ENCODE data around the gene MYRIP. TPM values are rescaled to one million over a fixed set of nuclear protein-coding genes. Genes with fewer than 3 reads are reported as not detected.

MYRIP gene
- total and polyA plus RNA-seq, 4 donors, result 0.98 to 11.7 (median 6.8) TPM

GRCh38 chr3:40018369-40018768 is 209.0 kb downstream of the MYRIP start:
- Histone ChIP-seq H3K36me3 (ENCODE audit: control insufficient read depth in 4 of 4, insufficient read depth in 3 of 4, low read depth in 1 of 4, low read length in 3 of 4) (peaks cover 0 to 6% (median 0%) of the 10 kb centered on the region in 4 donors), H3K9me3 (ENCODE audit: control insufficient read depth in 4 of 4, low read length in 3 of 4) (no peaks in the 10 kb centered on the region), H3K4me3 (ENCODE audit: low read depth in 1 of 3, low read length in 3 of 3) (no peak overlapping the region), H3K27me3 (ENCODE audit: control insufficient read depth in 4 of 4, insufficient read depth in 4 of 4, low read length in 3 of 4) (no peaks in the 10 kb centered on the region), H3K4me1 (ENCODE audit: control insufficient read depth in 4 of 4, insufficient read depth in 4 of 4, low read length in 3 of 4) (no peaks in the 10 kb centered on the region), H3K27ac (ENCODE audit: low read depth in 1 of 2, low read length in 2 of 2) (no peak overlapping the region), H3K9ac (ENCODE audit: low read depth in 1 of 2, low read length in 2 of 2) (no peak overlapping the region)
- DNase-seq (ENCODE audit: low spot score), result no peak
- TF ChIP-seq TAF1 (conservative IDR thresholded peaks at IDR 0.05), result no peak
- WGBS, result 83% methylated on average over 2 of the region's 2 CpGs

GRCh38 chr3:40019376-40019775 is 210.0 kb downstream of the MYRIP start:
- WGBS, result 79% methylated on average over 3 of the region's 3 CpGs
- TF ChIP-seq SP1 (IDR thresholded peaks at IDR 0.05) (no peak), CTCF (IDR thresholded peaks at IDR 0.05; ENCODE audit: low read depth, low read length, missing input control) (no peak), FOXA1 (IDR thresholded peaks at IDR 0.05) (no peak), RAD21 (IDR thresholded peaks at IDR 0.05) (no peak), NR2F2 (IDR thresholded peaks at IDR 0.05) (no peak), GABPA (IDR thresholded peaks at IDR 0.05 in 1 of 2, conservative IDR thresholded peaks at IDR 0.05 in 1 of 2) (no peak), HNF4A (conservative IDR thresholded peaks at IDR 0.05) (no peak), MAX (IDR thresholded peaks at IDR 0.05) (no peak), EGR1 (IDR thresholded peaks at IDR 0.05; ENCODE audit: low read depth in 2 of 2) (no peak), TAF1 (conservative IDR thresholded peaks at IDR 0.05) (no peak), HNF4G (IDR thresholded peaks at IDR 0.05) (no peak), FOXA2 (IDR thresholded peaks at IDR 0.05) (no peak), RXRA (IDR thresholded peaks at IDR 0.05) (no peak), YY1 (IDR thresholded peaks at IDR 0.05) (no peak), ZBTB33 (IDR thresholded peaks at IDR 0.05) (no peak), ATF3 (IDR thresholded peaks at IDR 0.05) (no peak)

GRCh38 chr3:40020689-40021088 is 211.3 kb downstream of the MYRIP start:
- Histone ChIP-seq H3K27ac (ENCODE audit: low read depth in 1 of 2, low read length in 2 of 2) (no peak overlapping the region), H3K9ac (ENCODE audit: low read depth in 1 of 2, low read length in 2 of 2) (no peak overlapping the region), H3K27me3 (ENCODE audit: control insufficient read depth in 4 of 4, insufficient read depth in 4 of 4, low read length in 3 of 4) (no peaks in the 10 kb centered on the region), H3K36me3 (ENCODE audit: control insufficient read depth in 4 of 4, insufficient read depth in 3 of 4, low read depth in 1 of 4, low read length in 3 of 4) (no peaks in the 10 kb centered on the region), H3K4me1 (ENCODE audit: control insufficient read depth in 4 of 4, insufficient read depth in 4 of 4, low read length in 3 of 4) (no peaks in the 10 kb centered on the region), H3K9me3 (ENCODE audit: control insufficient read depth in 4 of 4, low read length in 3 of 4) (no peaks in the 10 kb centered on the region), H3K4me3 (ENCODE audit: low read depth in 1 of 3, low read length in 3 of 3) (no peak overlapping the region)
- 87% methylated on average over 2 of the region's 2 CpGs for WGBS
- DNase-seq (ENCODE audit: low spot score), result no peak
- TF ChIP-seq REST (IDR thresholded peaks at IDR 0.05), result no peak
- TF ChIP-seq FOXA2 (IDR thresholded peaks at IDR 0.05), result no peak
- TF ChIP-seq RXRA (IDR thresholded peaks at IDR 0.05), result no peak
- no peak for TF ChIP-seq HNF4A (conservative IDR thresholded peaks at IDR 0.05)
- TF ChIP-seq CTCF (IDR thresholded peaks at IDR 0.05; ENCODE audit: low read depth, low read length, missing input control), result no peak
- no peak for TF ChIP-seq RAD21 (IDR thresholded peaks at IDR 0.05)
- TF ChIP-seq NR2F2 (IDR thresholded peaks at IDR 0.05), result no peak
- no peak for TF ChIP-seq SP1 (IDR thresholded peaks at IDR 0.05)
- no peak for TF ChIP-seq HNF4G (IDR thresholded peaks at IDR 0.05)
- TF ChIP-seq GABPA (IDR thresholded peaks at IDR 0.05 in 1 of 2, conservative IDR thresholded peaks at IDR 0.05 in 1 of 2), result no peak
- no peak for TF ChIP-seq YY1 (IDR thresholded peaks at IDR 0.05)
- TF ChIP-seq MAX (IDR thresholded peaks at IDR 0.05), result no peak

More at GRCh38 chr3:40019376-40019775, 210.0 kb downstream of the MYRIP start:
- H3K27me3 ChIP-seq (ENCODE audit: control insufficient read depth in 4 of 4, insufficient read depth in 4 of 4, low read length in 3 of 4), result no peaks in the 10 kb centered on the region
- peaks cover 0 to 4% (median 0%) of the 10 kb centered on the region in 4 donors for H3K36me3 ChIP-seq (ENCODE audit: control insufficient read depth in 4 of 4, insufficient read depth in 3 of 4, low read depth in 1 of 4, low read length in 3 of 4)
- H3K4me1 ChIP-seq (ENCODE audit: control insufficient read depth in 4 of 4, insufficient read depth in 4 of 4, low read length in 3 of 4), result no peaks in the 10 kb centered on the region
- H3K27ac ChIP-seq (ENCODE audit: low read depth in 1 of 2, low read length in 2 of 2), result no peak overlapping the region
- H3K9me3 ChIP-seq (ENCODE audit: control insufficient read depth in 4 of 4, low read length in 3 of 4), result no peaks in the 10 kb centered on the region
- no peak overlapping the region for H3K4me3 ChIP-seq (ENCODE audit: low read depth in 1 of 3, low read length in 3 of 3)
- no peak overlapping the region for H3K9ac ChIP-seq (ENCODE audit: low read depth in 1 of 2, low read length in 2 of 2)
- no peak for DNase-seq (ENCODE audit: low spot score)

Measured in liver (tissue), 9 donors.